Hematopoietic multipotent progenitor cell treated with erythropoietin and hydrocortisone succinate and interleukin-3 and kit ligand, for 6 days (in vitro differentiated cells): ENCODE results near the gene TMEM54.
A peak's percentile ranks its signal among the peaks of the same experiment; 100 is the strongest.

Experiments used
- DNase-seq: peaks from one replicate; pipeline ENCODE4 v3.0.0-alpha.2; 2015

Gene TMEM54

GRCh38 chr1:32877211-32878110 is 23.7 kb downstream of the TMEM54 start:
- no peak for DNase-seq

GRCh38 chr1:32876341-32877210 is 24.6 kb downstream of the TMEM54 start:
- peak; percentile 78 for DNase-seq

GRCh38 chr1:32874860-32875752 is 26.1 kb downstream of the TMEM54 start:
- DNase-seq: no peak

- DNase-seq: no peak
Observed at GRCh38 chr1:32873484-32873883, 27.7 kb downstream of the TMEM54 start.

DNA sequence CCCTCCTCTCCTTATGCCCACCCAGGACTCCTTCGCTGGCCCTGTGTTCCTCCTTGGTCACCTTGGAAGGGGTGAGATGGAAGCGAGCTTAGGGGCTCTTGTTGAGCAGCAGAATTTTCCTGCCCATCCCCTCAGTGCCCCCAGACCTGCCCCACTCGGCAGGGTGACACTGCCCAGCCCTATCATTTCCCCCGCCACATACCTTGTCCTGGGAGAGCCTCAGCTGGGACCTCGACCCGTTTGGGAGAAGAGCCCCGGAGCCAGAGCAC is 29.1 kb downstream of the TMEM54 start:
- DNase-seq: no peak

GRCh38 chr1:32871364-32872191 is 29.6 kb downstream of the TMEM54 start:
- DNase-seq: no peak

- peak; percentile 37 for DNase-seq
Observed at GRCh38 chr1:32870615-32871363, 30.4 kb downstream of the TMEM54 start, which contains the start of gene FNDC5. Gene FNDC5 (minus strand): TSS chr1:32870912.

GRCh38 chr1:32869923-32870614 is 31.1 kb downstream of the TMEM54 start:
- no peak for DNase-seq

GRCh38 chr1:32868806-32869455 is 32.3 kb downstream of the TMEM54 start:
- no peak for DNase-seq

- DNase-seq: no peak
Observed at GRCh38 chr1:32868085-32868484, 33.1 kb downstream of the TMEM54 start.

- DNase-seq: no peak
Observed at GRCh38 chr1:32867671-32868070, 33.5 kb downstream of the TMEM54 start.

DNA sequence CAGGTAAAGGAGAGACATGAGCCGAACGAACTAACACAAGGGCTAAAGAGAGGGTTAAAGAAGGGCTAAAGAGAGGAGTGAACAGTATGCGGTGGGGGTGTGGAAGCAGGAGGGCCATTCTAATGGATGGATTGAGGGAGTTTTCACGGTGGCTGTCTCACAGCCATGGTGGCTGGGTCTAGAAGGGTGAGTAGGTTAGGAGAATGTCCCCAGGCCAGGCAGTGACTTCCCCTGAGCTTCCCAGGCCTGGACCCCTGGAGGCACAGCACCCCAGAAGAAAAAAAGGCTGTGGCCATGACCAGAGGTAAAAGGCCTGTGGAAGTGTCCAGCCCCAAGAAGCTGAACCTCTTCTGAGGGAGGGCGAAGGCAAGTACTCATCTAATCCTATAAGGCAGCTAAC is 34.0 kb downstream of the TMEM54 start:
- DNase-seq: no peak

DNA sequence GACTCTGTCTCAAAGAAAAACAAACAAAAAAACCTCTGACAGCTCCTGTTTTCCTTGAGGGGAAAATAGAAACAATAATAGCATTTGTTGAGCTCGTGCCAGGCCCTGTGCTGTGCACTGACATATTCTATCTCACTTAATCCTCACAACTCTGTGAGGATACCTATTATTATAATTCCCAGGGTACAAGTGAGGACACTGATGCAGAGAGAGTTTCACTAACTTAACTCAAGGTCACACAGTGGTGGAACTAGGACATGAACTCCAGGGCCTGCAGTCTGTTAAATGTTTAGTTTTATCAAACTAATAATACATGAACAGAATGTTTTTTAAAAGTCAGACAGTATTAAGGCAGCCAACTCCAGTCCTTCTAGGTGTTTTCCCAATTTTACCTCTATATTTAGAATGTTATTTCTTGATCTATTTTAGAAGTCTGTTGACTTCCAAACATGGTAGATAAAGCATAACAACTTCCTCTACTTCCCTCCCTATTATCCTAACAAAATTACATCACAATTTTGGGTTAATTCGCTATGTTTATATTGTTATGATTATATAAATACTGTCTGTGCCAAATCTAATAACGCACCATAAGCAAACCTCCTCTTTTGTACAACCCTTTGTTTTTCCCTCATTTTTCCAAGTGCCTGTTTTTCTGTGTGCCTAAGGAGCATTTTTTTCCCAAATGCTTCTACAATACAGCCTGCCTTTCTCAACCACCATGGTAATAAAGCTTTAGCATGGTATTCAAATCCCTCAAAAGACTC is 35.4 kb downstream of the TMEM54 start:
- DNase-seq: no peak

DNA sequence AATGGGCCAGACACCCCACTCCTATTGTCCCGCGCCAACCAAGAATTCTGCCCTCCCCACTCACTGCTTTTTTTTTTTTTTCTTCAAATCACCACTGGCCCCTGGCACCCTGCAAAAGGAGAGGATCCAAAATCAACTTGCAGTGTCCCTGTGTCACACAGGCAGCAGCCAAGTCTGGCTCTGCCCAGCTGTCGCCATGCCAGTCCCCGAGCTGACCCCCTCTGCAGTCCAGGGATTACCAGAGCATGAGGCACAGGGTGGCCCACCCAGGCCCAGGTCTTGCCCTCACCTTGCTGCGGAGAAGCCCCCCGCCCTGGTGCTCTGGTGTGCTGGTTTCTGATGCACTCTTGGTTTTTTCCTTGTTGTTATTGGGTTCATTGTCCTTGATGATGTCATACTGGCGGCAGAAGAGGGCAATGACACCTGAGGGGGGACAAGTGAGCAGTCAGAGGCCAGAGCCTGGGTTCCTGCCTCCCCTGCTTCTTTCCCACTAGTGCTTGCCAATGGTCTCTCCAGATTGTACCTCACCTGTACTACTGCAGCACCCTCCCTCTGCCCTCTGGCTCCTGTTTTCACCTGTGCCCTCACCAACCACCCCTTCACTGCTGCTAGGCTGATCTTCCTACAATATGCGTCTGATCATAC is 36.7 kb downstream of the TMEM54 start:
- DNase-seq: no peak

DNA sequence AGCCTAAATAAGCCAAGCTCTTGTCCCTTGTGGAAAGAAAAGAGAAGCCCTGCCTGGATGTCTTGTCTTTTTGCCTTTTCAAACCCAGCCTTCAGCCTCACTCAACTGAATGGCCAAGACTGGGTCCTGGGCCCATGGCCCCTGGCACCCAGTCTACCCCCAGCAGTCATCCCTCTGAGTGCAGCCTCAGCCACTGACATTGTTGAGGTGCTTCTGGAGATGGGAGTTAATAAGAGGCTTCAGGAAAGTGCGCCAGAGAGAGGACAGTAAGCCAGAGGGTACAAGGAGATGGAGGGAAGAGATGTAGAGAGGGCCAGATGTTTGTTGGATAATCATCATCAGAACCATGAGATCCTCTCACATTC is 37.3 kb downstream of the TMEM54 start:
- no peak for DNase-seq

DNA sequence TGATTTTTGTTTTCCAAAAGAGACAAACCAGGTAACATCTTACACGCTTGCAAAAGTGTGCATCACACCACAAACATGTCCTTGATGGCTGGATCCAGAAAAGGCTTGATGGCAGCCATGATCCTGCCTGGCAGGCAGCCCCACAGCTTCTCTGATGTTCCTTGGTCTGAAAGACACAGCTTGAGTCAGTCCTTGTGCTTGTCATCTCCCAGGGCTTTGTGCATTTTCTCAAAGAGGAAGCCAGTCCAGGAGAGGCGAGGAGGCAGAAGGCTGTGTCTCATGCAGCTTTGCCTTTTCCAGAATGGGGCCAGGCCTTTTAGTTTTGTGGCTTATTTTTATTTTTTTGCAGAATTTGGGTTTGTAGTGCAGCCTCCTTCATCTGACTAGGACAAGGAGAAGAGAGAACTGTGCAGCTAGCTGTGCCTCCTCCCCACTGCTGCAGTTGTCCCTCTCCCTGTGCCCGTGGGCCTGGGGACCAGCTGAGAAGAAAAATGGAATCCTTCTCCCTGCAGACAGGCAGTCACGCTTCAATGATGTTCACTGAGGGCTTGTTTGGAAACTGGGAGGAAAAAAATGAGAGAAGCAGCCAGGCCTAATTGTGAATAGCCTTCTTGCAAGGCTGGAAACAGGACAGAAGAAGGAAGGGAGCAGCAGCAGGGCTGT is 37.8 kb downstream of the TMEM54 start:
- DNase-seq: no peak

DNA sequence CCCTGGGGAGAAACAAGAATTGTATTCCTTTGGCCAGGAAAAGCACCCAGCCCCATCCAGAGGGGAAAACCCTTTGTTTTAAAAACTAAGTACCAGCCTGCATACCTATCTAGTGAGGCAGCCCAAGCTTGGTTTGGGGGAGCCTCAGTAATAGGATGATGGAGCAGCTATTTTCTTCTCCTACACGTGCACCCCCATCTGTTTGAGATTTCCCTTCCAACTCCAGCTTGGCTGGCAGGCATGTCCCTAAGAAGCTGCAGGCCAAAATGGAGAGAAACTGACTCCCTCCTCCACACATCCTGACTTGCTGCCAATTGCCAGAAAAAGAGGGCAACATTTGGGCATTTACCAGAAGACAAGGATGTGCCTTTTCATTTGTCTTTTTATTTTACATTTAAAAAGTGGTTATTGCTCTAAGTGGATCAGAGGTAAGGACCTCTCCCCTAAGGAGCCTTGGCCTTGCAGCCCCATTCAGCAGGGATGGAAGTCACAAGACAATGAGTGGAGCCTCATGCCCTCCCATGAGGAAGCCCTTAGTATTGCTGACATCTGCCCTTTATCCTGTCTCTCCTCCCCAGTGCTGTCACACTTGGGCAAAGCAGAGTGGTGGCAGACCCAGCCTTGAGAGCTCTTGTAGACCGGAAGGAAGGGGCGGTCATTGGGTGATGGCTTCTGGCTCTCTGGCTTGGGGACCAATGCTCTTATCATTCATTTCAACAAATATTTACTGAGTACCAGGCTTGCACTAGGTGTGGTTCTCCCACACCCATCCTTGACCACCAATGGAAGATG is 39.1 kb downstream of the TMEM54 start:
- DNase-seq: no peak
